H1 (cell line): ENCODE results near the gene SGSM1. TPM values are rescaled to one million over a fixed set of nuclear protein-coding genes. Genes with fewer than 3 reads are reported as not detected.

Experiments
- BACH1 ChIP-seq: IDR thresholded peaks from 2 replicates; pipeline ENCODE4 v1.6.1; 2012; ENCODE audit warnings: low read length, improper control_type of control experiment
- CTBP2 ChIP-seq: IDR thresholded peaks from 2 replicates; pipeline ENCODE4 v1.7.0; 2011; ENCODE audit warnings: borderline replicate concordance, mild to moderate bottlenecking, moderate library complexity, mixed read lengths, low read length; ENCODE audit not compliant: insufficient read depth, insufficient read length
- CTCF ChIP-seq, 3 experiments: IDR thresholded peaks; 1 replicate in 2 of 3; 2 replicates in 1 of 3; pipeline versions ENCODE4 v1.5.1 to v1.6.1; 2011; ENCODE audit warnings: low read length in 3 of 3, mild to moderate bottlenecking in 3 of 3, inconsistent platforms in 2 of 3, low read depth in 1 of 3, moderate library complexity in 1 of 3; ENCODE audit not compliant: insufficient read depth in 1 of 3; ENCODE audit errors: control extremely low read depth in 1 of 3
- KDM4A ChIP-seq: IDR thresholded peaks from one replicate; pipeline ENCODE4 v1.7.1; 2012; ENCODE audit warnings: low read depth, mild to moderate bottlenecking, moderate library complexity, low read length, inconsistent platforms; ENCODE audit not compliant: severe bottlenecking
- MAX ChIP-seq: IDR thresholded peaks from 2 replicates; pipeline ENCODE4 v1.6.1; 2012; ENCODE audit warnings: inconsistent platforms
- POLR2A ChIP-seq, 2 experiments: IDR thresholded peaks; 1 replicate in 1 of 2; 2 replicates in 1 of 2; pipeline ENCODE4 v1.6.1; 2011; ENCODE audit warnings: low read depth in 2 of 2, low read length in 2 of 2, mild to moderate bottlenecking in 2 of 2; ENCODE audit errors: control extremely low read depth in 1 of 2
- RBBP5 ChIP-seq: IDR thresholded peaks from 2 replicates; pipeline ENCODE4 v1.7.1; 2012; ENCODE audit warnings: low read depth, mild to moderate bottlenecking, inconsistent platforms, low read length, moderate library complexity, borderline replicate concordance
- RXRA ChIP-seq: IDR thresholded peaks from 2 replicates; pipeline ENCODE4 v1.6.1; 2011; ENCODE audit warnings: low read depth, mild to moderate bottlenecking, low read length, moderate library complexity; ENCODE audit not compliant: insufficient read depth
- polyA plus RNA-seq, 7 experiments: library from polyadenylated mRNA; depleted of rRNA in 3 of 7; stranded (reverse) in 5 of 7; unstranded in 2 of 7; fragments of >200 nt in 5 of 7; fragments of 200-250 nt in 2 of 7; gene quantifications; 1 replicate in 5 of 7; 2 replicates in 1 of 7; 4 replicates in 1 of 7; pipeline versions ENCODE4 v1.2.1 to v1.2.3, GENCODE V29; 2011 to 2013; ENCODE audit warnings: missing spikeins in 2 of 7, mixed read lengths in 2 of 7
- total RNA-seq: library from RNA; stranded (reverse); fragmentation: NEBNext Ultra II Directional; extraction: Animal tissue kit (Norgen Biotek cat#: 25700); gene quantifications from 2 replicates; pipeline ENCODE4 v1.2.1, GENCODE V29; 2021
- TF ChIP-seq, protein P1 (sequence below): fragments of 300-600 bp; sonication (generic); IDR thresholded peaks from 2 replicates; pipeline ENCODE4 v1.7.1; 2012; ENCODE audit warnings: low read length, moderate library complexity, mild to moderate bottlenecking, inconsistent platforms; ENCODE audit not compliant: insufficient replicate concordance

The SGSM1 gene
- total and polyA plus RNA-seq, 2 of the 8 experiments (the other 6 are each of a cell fraction or from before 2014, with no cell fraction given): 2.8 to 5.2 TPM

- TF ChIP-seq, protein P1, sequence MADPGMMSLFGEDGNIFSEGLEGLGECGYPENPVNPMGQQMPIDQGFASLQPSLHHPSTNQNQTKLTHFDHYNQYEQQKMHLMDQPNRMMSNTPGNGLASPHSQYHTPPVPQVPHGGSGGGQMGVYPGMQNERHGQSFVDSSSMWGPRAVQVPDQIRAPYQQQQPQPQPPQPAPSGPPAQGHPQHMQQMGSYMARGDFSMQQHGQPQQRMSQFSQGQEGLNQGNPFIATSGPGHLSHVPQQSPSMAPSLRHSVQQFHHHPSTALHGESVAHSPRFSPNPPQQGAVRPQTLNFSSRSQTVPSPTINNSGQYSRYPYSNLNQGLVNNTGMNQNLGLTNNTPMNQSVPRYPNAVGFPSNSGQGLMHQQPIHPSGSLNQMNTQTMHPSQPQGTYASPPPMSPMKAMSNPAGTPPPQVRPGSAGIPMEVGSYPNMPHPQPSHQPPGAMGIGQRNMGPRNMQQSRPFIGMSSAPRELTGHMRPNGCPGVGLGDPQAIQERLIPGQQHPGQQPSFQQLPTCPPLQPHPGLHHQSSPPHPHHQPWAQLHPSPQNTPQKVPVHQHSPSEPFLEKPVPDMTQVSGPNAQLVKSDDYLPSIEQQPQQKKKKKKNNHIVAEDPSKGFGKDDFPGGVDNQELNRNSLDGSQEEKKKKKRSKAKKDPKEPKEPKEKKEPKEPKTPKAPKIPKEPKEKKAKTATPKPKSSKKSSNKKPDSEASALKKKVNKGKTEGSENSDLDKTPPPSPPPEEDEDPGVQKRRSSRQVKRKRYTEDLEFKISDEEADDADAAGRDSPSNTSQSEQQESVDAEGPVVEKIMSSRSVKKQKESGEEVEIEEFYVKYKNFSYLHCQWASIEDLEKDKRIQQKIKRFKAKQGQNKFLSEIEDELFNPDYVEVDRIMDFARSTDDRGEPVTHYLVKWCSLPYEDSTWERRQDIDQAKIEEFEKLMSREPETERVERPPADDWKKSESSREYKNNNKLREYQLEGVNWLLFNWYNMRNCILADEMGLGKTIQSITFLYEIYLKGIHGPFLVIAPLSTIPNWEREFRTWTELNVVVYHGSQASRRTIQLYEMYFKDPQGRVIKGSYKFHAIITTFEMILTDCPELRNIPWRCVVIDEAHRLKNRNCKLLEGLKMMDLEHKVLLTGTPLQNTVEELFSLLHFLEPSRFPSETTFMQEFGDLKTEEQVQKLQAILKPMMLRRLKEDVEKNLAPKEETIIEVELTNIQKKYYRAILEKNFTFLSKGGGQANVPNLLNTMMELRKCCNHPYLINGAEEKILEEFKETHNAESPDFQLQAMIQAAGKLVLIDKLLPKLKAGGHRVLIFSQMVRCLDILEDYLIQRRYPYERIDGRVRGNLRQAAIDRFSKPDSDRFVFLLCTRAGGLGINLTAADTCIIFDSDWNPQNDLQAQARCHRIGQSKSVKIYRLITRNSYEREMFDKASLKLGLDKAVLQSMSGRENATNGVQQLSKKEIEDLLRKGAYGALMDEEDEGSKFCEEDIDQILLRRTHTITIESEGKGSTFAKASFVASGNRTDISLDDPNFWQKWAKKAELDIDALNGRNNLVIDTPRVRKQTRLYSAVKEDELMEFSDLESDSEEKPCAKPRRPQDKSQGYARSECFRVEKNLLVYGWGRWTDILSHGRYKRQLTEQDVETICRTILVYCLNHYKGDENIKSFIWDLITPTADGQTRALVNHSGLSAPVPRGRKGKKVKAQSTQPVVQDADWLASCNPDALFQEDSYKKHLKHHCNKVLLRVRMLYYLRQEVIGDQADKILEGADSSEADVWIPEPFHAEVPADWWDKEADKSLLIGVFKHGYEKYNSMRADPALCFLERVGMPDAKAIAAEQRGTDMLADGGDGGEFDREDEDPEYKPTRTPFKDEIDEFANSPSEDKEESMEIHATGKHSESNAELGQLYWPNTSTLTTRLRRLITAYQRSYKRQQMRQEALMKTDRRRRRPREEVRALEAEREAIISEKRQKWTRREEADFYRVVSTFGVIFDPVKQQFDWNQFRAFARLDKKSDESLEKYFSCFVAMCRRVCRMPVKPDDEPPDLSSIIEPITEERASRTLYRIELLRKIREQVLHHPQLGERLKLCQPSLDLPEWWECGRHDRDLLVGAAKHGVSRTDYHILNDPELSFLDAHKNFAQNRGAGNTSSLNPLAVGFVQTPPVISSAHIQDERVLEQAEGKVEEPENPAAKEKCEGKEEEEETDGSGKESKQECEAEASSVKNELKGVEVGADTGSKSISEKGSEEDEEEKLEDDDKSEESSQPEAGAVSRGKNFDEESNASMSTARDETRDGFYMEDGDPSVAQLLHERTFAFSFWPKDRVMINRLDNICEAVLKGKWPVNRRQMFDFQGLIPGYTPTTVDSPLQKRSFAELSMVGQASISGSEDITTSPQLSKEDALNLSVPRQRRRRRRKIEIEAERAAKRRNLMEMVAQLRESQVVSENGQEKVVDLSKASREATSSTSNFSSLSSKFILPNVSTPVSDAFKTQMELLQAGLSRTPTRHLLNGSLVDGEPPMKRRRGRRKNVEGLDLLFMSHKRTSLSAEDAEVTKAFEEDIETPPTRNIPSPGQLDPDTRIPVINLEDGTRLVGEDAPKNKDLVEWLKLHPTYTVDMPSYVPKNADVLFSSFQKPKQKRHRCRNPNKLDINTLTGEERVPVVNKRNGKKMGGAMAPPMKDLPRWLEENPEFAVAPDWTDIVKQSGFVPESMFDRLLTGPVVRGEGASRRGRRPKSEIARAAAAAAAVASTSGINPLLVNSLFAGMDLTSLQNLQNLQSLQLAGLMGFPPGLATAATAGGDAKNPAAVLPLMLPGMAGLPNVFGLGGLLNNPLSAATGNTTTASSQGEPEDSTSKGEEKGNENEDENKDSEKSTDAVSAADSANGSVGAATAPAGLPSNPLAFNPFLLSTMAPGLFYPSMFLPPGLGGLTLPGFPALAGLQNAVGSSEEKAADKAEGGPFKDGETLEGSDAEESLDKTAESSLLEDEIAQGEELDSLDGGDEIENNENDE: no peak
- no peak for TF ChIP-seq MAX
- TF ChIP-seq POLR2A (IDR thresholded peaks at IDR 0.05; ENCODE audit: control extremely low read depth in 1 of 2, low read depth in 2 of 2, low read length in 2 of 2): no peak
- TF ChIP-seq RBBP5: no peak
- TF ChIP-seq BACH1: no peak
- no peak for TF ChIP-seq RXRA
- TF ChIP-seq CTBP2: no peak
- no peak for TF ChIP-seq KDM4A
- TF ChIP-seq CTCF (IDR thresholded peaks at IDR 0.05; ENCODE audit: control extremely low read depth in 1 of 3, insufficient read depth in 1 of 3, low read depth in 1 of 3, low read length in 3 of 3): no peak
Measured at GRCh38 chr22:24824915-24825314, 18.9 kb downstream of the SGSM1 start (continued).
